SK-N-MC (cell line): ENCODE results near the gene DHRS7B.

Experiments used
- EZH2 ChIP-seq: fragments of 200-600 bp; sonication (generic); IDR thresholded peaks from one replicate; pipeline ENCODE4 v1.6.1; 2017; ENCODE audit warnings: antibody characterized with exemption
- FOXP2 ChIP-seq: optimal IDR thresholded peaks from 2 replicates; pipeline ENCODE3; 2011; ENCODE audit warnings: mild to moderate bottlenecking, moderate library complexity; ENCODE audit not compliant: insufficient read depth; ENCODE audit errors: extremely low read length, control extremely low read depth
- POLR2AphosphoS5 ChIP-seq: IDR thresholded peaks from 2 replicates; pipeline ENCODE4 v1.6.1; 2012; ENCODE audit warnings: mild to moderate bottlenecking, low read depth, low read length, borderline replicate concordance

DNA sequence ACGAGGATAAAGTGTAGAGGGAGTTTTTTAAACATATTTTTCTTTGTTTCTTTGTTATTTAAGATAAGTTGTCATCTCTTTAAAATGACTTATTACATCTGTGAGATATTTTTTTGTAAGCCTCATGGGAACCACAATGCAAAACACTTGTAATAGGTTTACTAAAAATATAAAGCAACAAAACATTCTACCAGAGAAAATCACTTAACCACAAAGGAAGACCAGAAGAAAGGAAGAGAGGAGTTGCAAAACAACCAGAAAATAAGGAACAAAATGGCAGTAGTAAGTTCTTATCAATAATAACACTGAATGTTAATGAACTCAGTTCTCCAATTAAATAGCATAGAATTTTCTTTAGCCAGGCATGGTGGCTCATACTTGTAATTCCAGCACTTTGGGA, 22.9 kb downstream of the DHRS7B start:
- TF ChIP-seq EZH2 (no peak), POLR2AphosphoS5 (no peak), FOXP2 (no peak)
